ENCODE measurements around the gene PIP4P1. TPM values are rescaled to one million over a fixed set of nuclear protein-coding genes. Genes with fewer than 3 reads are reported as not detected.

The PIP4P1 gene
- total and polyA plus RNA-seq, 2 of the 13 experiments (the other 11 are each of a cell fraction or from before 2014, with no cell fraction given), result 33.4 to 47.0 TPM

GRCh38 chr14:20454516-20455354, 6.5 kb downstream of the PIP4P1 start, which contains the start of the genes APEX1 and OSGEP (continued):
- TF ChIP-seq, protein P1, sequence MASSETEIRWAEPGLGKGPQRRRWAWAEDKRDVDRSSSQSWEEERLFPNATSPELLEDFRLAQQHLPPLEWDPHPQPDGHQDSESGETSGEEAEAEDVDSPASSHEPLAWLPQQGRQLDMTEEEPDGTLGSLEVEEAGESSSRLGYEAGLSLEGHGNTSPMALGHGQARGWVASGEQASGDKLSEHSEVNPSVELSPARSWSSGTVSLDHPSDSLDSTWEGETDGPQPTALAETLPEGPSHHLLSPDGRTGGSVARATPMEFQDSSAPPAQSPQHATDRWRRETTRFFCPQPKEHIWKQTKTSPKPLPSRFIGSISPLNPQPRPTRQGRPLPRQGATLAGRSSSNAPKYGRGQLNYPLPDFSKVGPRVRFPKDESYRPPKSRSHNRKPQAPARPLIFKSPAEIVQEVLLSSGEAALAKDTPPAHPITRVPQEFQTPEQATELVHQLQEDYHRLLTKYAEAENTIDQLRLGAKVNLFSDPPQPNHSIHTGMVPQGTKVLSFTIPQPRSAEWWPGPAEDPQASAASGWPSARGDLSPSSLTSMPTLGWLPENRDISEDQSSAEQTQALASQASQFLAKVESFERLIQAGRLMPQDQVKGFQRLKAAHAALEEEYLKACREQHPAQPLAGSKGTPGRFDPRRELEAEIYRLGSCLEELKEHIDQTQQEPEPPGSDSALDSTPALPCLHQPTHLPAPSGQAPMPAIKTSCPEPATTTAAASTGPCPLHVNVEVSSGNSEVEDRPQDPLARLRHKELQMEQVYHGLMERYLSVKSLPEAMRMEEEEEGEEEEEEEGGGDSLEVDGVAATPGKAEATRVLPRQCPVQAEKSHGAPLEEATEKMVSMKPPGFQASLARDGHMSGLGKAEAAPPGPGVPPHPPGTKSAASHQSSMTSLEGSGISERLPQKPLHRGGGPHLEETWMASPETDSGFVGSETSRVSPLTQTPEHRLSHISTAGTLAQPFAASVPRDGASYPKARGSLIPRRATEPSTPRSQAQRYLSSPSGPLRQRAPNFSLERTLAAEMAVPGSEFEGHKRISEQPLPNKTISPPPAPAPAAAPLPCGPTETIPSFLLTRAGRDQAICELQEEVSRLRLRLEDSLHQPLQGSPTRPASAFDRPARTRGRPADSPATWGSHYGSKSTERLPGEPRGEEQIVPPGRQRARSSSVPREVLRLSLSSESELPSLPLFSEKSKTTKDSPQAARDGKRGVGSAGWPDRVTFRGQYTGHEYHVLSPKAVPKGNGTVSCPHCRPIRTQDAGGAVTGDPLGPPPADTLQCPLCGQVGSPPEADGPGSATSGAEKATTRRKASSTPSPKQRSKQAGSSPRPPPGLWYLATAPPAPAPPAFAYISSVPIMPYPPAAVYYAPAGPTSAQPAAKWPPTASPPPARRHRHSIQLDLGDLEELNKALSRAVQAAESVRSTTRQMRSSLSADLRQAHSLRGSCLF (CRISPR knock-in tag; IDR thresholded peaks at IDR 0.05; ENCODE audit: borderline replicate concordance), result no peak
- TF ChIP-seq ZKSCAN1 (IDR thresholded peaks at IDR 0.05; ENCODE audit: low read length) (no peak), RAD21 (CRISPR knock-in tag; IDR thresholded peaks at IDR 0.05) (peak; percentile 63; the same call in 1 of the 2 replicates), ZNF747 (CRISPR knock-in tag; IDR thresholded peaks at IDR 0.05; ENCODE audit: borderline replicate concordance) (peak; percentile 84; the same call in 1 of the 2 replicates), NONO (IDR thresholded peaks at IDR 0.05) (no peak), NONO (CRISPR knock-in tag; conservative IDR thresholded peaks at IDR 0.05) (peak; percentile 44), FOSL1 (CRISPR knock-in tag; IDR thresholded peaks at IDR 0.05; ENCODE audit: borderline replicate concordance) (no peak), ZNF619 (CRISPR knock-in tag; IDR thresholded peaks at IDR 0.05) (no peak; the same call in none of the 2 replicates), CCAR2 (optimal IDR thresholded peaks at IDR 0.05; ENCODE audit: low read depth, low read length) (no peak), DNMT3B (CRISPR knock-in tag; conservative IDR thresholded peaks at IDR 0.05) (0 out of 2 replicates have a peak, but pooled peaks have one; percentile 54), ZSCAN9 (CRISPR knock-in tag; IDR thresholded peaks at IDR 0.05; ENCODE audit: borderline replicate concordance) (peak; percentile 35; the same call in 1 of the 2 replicates), FOXK1 (CRISPR knock-in tag; IDR thresholded peaks at IDR 0.05; ENCODE audit: borderline replicate concordance, low read depth) (peak; percentile 87), ZNF496 (CRISPR knock-in tag; IDR thresholded peaks at IDR 0.05; ENCODE audit: insufficient replicate concordance) (no peak), ZNF441 (CRISPR knock-in tag; IDR thresholded peaks at IDR 0.05; ENCODE audit: borderline replicate concordance) (peak; percentile 26), SALL1 (CRISPR knock-in tag; IDR thresholded peaks at IDR 0.05) (peak; percentile 81), HOXA9 (CRISPR knock-in tag; IDR thresholded peaks at IDR 0.05; ENCODE audit: borderline replicate concordance) (no peak), LCORL (IDR thresholded peaks at IDR 0.05) (peak; percentile 89), LCORL (CRISPR knock-in tag; IDR thresholded peaks at IDR 0.05) (peak; percentile 71; the same call in 1 of the 2 replicates), ARNT2 (CRISPR knock-in tag; IDR thresholded peaks at IDR 0.05; ENCODE audit: low read depth) (peak; percentile 83), MEIS2 (CRISPR knock-in tag; IDR thresholded peaks at IDR 0.05) (peak; percentile 39), ZNF772 (CRISPR knock-in tag; IDR thresholded peaks at IDR 0.05) (no peak; the same call in 1 of the 2 replicates)
- TF ChIP-seq, protein P2, sequence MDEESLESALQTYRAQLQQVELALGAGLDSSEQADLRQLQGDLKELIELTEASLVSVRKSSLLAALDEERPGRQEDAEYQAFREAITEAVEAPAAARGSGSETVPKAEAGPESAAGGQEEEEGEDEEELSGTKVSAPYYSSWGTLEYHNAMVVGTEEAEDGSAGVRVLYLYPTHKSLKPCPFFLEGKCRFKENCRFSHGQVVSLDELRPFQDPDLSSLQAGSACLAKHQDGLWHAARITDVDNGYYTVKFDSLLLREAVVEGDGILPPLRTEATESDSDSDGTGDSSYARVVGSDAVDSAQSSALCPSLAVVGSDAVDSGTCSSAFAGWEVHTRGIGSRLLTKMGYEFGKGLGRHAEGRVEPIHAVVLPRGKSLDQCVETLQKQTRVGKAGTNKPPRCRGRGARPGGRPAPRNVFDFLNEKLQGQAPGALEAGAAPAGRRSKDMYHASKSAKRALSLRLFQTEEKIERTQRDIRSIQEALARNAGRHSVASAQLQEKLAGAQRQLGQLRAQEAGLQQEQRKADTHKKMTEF (CRISPR knock-in tag; IDR thresholded peaks at IDR 0.05), result peak; percentile 97
- TF ChIP-seq, protein P3, sequence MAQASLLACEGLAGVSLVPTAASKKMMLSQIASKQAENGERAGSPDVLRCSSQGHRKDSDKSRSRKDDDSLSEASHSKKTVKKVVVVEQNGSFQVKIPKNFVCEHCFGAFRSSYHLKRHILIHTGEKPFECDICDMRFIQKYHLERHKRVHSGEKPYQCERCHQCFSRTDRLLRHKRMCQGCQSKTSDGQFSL (CRISPR knock-in tag; IDR thresholded peaks at IDR 0.05), result no peak; the same call in 1 of the 2 replicates
